ENCODE results near the gene KCTD11.

DNA sequence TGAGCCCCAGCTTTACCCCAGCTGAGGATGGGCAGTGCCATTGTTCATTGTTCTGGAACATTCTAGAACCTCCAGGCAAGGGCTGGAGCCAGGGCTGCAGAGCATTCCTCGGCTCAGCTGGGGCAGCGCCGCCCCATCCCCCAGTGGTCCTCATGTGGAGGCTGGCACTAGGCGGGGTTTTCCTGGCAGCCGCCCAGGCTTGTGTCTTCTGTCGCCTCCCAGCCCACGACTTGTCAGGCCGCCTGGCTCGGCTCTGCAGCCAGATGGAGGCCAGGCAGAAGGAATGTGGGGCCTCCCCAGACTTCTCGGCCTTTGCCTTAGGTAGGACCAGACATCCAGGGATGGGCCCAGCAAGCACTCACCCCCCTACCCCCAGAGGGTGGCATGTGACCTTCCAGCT, 3.1 kb downstream of the KCTD11 start, which contains the start of gene TMEM95:
- TF ChIP-seq, protein P1, sequence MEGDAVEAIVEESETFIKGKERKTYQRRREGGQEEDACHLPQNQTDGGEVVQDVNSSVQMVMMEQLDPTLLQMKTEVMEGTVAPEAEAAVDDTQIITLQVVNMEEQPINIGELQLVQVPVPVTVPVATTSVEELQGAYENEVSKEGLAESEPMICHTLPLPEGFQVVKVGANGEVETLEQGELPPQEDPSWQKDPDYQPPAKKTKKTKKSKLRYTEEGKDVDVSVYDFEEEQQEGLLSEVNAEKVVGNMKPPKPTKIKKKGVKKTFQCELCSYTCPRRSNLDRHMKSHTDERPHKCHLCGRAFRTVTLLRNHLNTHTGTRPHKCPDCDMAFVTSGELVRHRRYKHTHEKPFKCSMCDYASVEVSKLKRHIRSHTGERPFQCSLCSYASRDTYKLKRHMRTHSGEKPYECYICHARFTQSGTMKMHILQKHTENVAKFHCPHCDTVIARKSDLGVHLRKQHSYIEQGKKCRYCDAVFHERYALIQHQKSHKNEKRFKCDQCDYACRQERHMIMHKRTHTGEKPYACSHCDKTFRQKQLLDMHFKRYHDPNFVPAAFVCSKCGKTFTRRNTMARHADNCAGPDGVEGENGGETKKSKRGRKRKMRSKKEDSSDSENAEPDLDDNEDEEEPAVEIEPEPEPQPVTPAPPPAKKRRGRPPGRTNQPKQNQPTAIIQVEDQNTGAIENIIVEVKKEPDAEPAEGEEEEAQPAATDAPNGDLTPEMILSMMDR (IDR thresholded peaks at IDR 0.05; ENCODE audit: low read length) = no peak
- TF ChIP-seq EZH2 (IDR thresholded peaks at IDR 0.05; ENCODE audit: borderline replicate concordance, low read length) = no peak
